Breast epithelium (tissue), 4 donors: Measurements from ENCODE around the gene RPS19BP1. TPM values are rescaled to one million over a fixed set of nuclear protein-coding genes. Genes with fewer than 3 reads are reported as not detected.

Source experiments
- DNase-seq, 2 donors: peaks; one replicate each; pipeline ENCODE4 v3.0.0-alpha.2; 2019; ENCODE audit warnings: low spot score in 2 of 2
- H3K27ac ChIP-seq, 2 donors: fragments of 200-600 bp; sonication (generic) in 1 of 2; one replicate each; pipeline ENCODE4 v1.5.1; 2016 to 2019; ENCODE audit warnings: mild to moderate bottlenecking in 1 of 2
- H3K27me3 ChIP-seq, 2 donors: fragments of 200-600 bp; sonication (generic) in 1 of 2; one replicate each; pipeline versions ENCODE4 v1.5.1 to v1.6.0; 2017 to 2019; ENCODE audit warnings: control low read depth in 1 of 2, mild to moderate bottlenecking in 1 of 2
- H3K36me3 ChIP-seq: fragments of 200-600 bp; one replicate; pipeline ENCODE4 v1.5.1; 2019
- H3K4me1 ChIP-seq, 2 donors: fragments of 200-600 bp; sonication (generic); one replicate each; pipeline ENCODE4 v1.5.1; 2016 to 2019; ENCODE audit warnings: control low read depth in 1 of 2
- H3K4me3 ChIP-seq, 3 donors: fragments of 200-600 bp; sonication (generic); 1 replicate in 2 of 3; 2 replicates in 1 of 3; pipeline ENCODE4 v1.5.1; 2016 to 2019; ENCODE audit warnings: mild to moderate bottlenecking in 3 of 3, moderate library complexity in 2 of 3
- H3K9me3 ChIP-seq, 2 donors: fragments of 200-600 bp; sonication (generic) in 1 of 2; one replicate each; pipeline ENCODE4 v1.5.1; 2016 to 2019; ENCODE audit warnings: control low read depth in 1 of 2
- CTCF ChIP-seq, 3 donors: fragments of 450-650 bp; IDR thresholded peaks; one replicate each; pipeline ENCODE4 v1.5.1; 2016 to 2017; ENCODE audit warnings: antibody characterized with exemption in 3 of 3, mild to moderate bottlenecking in 3 of 3, moderate library complexity in 3 of 3
- POLR2A ChIP-seq: fragments of 450-650 bp; IDR thresholded peaks from one replicate; pipeline ENCODE4 v1.6.1; 2016; ENCODE audit warnings: antibody characterized with exemption, mild to moderate bottlenecking, moderate library complexity
- POLR2AphosphoS5 ChIP-seq, 3 donors: sonication (generic); formaldehyde crosslinking; IDR thresholded peaks; one replicate each; pipeline ENCODE4 v1.6.1; 2017; ENCODE audit warnings: antibody characterized with exemption in 3 of 3
- intact Hi-C: fragments of 100-400 bp; cut with DNase I; formaldehyde crosslinking; loops from one replicate; pipeline ENCODE4 v1.15.1; 2023; ENCODE audit warnings: low total_unique reads
- total RNA-seq, 3 donors: library from RNA; depleted of rRNA; stranded (reverse); fragments of >200 nt; gene quantifications; one replicate each; pipeline ENCODE4 v1.1.0, GENCODE V29; 2016

The RPS19BP1 gene
- total RNA-seq, 3 donors from 2014 or later, result 112 to 177 (median 159) TPM

GRCh38 chr22:39498802-39499201, 33.7 kb downstream of the RPS19BP1 start:
- no peak overlapping the region for H3K4me3 ChIP-seq
- TF ChIP-seq POLR2AphosphoS5 (IDR thresholded peaks at IDR 0.05) (no peak), CTCF (IDR thresholded peaks at IDR 0.05) (no peak), POLR2A (no peak)
- no peak for DNase-seq
- H3K9me3 ChIP-seq, result no peaks in the 10 kb centered on the region
- no peaks in the 10 kb centered on the region for H3K27me3 ChIP-seq
- H3K27ac ChIP-seq, result peak overlapping the region; percentile 44 to 60
- H3K36me3 ChIP-seq, result no peaks in the 10 kb centered on the region
- intact Hi-C loops, result no loop called here
- H3K4me1 ChIP-seq, result peaks cover 8 to 16% of the 10 kb centered on the region in 2 donors

GRCh38 chr22:39498368-39498767, 34.2 kb downstream of the RPS19BP1 start:
- H3K4me3 ChIP-seq, result no peak overlapping the region
- peak overlapping the region; percentile 44 to 60 for H3K27ac ChIP-seq
- DNase-seq, result no peak
- no peak for TF ChIP-seq POLR2AphosphoS5 (IDR thresholded peaks at IDR 0.05)
- no peak for TF ChIP-seq CTCF (IDR thresholded peaks at IDR 0.05)
- no peak for TF ChIP-seq POLR2A
- H3K9me3 ChIP-seq, result no peaks in the 10 kb centered on the region
- no peaks in the 10 kb centered on the region for H3K27me3 ChIP-seq
- no peaks in the 10 kb centered on the region for H3K36me3 ChIP-seq
- H3K4me1 ChIP-seq, result peaks cover 6 to 11% of the 10 kb centered on the region in 2 donors
- intact Hi-C loops, result no loop called here

- H3K27me3 ChIP-seq, result no peaks in the 10 kb centered on the region
- no peak for TF ChIP-seq POLR2A
- TF ChIP-seq POLR2AphosphoS5 (IDR thresholded peaks at IDR 0.05), result no peak
- TF ChIP-seq CTCF (IDR thresholded peaks at IDR 0.05), result no peak
- no peak for DNase-seq
- H3K4me1 ChIP-seq, result peaks cover 0 to 6% of the 10 kb centered on the region in 2 donors
- H3K9me3 ChIP-seq, result no peaks in the 10 kb centered on the region
- H3K36me3 ChIP-seq, result no peaks in the 10 kb centered on the region
- intact Hi-C loops, result no loop called here
- no peak overlapping the region for H3K4me3 ChIP-seq
- no peak overlapping the region for H3K27ac ChIP-seq
Observed at GRCh38 chr22:39497429-39497828, 35.1 kb downstream of the RPS19BP1 start.

- intact Hi-C loops, result no loop called here
- no peaks in the 10 kb centered on the region for H3K9me3 ChIP-seq
- TF ChIP-seq CTCF (IDR thresholded peaks at IDR 0.05), result peak; percentile 68 to 73 (median 69)
- no peak for TF ChIP-seq POLR2A
- no peaks in the 10 kb centered on the region for H3K36me3 ChIP-seq
- H3K4me3 ChIP-seq, result no peak overlapping the region
- peaks cover 0 to 2% of the 10 kb centered on the region in 2 donors for H3K4me1 ChIP-seq
- DNase-seq, result peak; percentile 50 to 75
- H3K27ac ChIP-seq, result peak overlapping the region in 1 of 2 donors; percentile 61
- no peaks in the 10 kb centered on the region for H3K27me3 ChIP-seq
Observed at GRCh38 chr22:39496131-39496838, 36.3 kb downstream of the RPS19BP1 start.

- H3K36me3 ChIP-seq, result no peaks in the 10 kb centered on the region
- DNase-seq, result no peak
- no peaks in the 10 kb centered on the region for H3K4me1 ChIP-seq
- H3K27ac ChIP-seq, result no peak overlapping the region
- no peaks in the 10 kb centered on the region for H3K27me3 ChIP-seq
- no peak overlapping the region for H3K4me3 ChIP-seq
- no peaks in the 10 kb centered on the region for H3K9me3 ChIP-seq
- intact Hi-C loops, result no loop called here
- no peak for TF ChIP-seq POLR2AphosphoS5 (IDR thresholded peaks at IDR 0.05)
- no peak for TF ChIP-seq CTCF (IDR thresholded peaks at IDR 0.05)
- no peak for TF ChIP-seq POLR2A
Observed at GRCh38 chr22:39494471-39495120, 38.0 kb downstream of the RPS19BP1 start.
